ENCODE measurements around the gene ATG2A.

Gene ATG2A

DNA sequence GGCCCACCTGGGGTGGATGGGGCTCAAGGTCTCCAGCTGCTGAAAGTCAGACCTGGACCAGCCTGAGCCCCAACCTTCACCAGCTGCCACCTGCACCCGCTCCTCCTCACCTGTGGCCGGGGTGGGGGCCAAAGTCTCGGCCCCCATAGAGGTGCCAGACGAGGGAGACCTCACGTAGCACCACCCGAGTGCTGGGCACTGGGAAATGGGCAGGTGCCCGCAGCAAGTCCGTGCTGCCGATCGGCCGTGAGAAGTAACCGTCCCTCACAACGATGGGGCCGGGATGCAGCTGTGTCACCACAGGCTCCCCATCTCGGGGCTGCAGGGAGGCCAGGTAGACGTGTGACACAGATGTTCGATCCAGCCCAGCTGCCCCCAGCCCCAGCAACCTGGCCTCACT lies 16.2 kb downstream of the ATG2A start:
- DNase-seq, result no peak

DNA sequence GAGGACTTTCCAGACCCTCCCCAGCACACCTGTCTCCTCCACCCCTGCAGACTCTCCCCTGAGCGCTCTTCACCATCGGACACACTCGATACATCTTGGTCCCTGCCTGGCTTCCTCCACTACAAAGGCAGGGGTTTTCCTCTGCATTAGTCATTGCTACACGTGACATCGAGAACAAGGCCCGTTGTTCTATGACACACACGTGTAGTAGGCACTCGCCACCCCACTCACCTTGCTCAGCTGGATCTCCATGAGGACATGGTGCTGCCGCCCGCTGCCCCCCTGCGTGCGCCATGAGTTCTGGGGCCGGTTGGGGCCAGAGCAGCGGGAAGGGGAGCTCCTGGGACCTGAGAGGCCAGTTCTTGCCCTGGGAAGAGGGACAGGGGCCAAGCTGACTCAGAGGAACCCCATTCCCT lies 16.7 kb downstream of the ATG2A start:
- no peak for DNase-seq

DNA sequence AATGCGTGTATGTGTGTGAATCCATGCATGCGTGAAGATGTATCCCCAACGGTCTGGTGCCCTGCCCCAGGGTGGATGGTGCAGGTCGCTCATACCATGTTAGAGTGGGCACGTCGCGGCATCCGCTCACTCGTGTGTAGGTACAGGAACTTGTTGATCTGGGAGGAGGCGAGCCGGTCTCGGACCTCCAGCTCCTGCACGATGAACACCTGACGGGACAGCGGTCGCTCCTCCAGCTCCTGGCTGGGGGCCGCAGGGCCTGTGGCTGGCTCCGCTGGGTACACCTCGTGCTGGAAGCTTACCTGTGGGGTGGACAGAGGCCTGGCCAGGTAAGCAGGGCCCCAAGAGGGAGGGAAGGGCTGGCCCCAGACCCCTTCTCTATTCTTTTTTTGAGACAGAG lies 18.5 kb downstream of the ATG2A start:
- no peak for DNase-seq

DNA sequence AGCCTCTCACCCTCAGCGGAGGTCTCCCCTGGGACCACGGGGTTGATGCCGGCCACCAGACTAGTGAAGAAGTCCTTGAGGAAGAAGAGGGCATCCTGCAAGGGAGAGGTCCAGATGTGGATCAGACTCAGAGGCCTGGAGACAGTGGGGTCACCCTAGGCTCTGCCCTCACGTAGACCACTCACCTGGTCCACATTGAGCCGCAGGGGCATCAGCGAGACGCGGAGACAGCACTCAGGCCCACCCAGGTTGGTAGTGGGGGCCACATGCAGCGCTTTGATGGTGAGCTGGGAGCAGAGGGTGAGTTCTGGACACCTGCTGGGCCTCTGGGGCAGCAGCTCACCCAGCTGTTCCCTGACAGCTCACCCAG lies 18.9 kb downstream of the ATG2A start:
- no peak for DNase-seq

DNA sequence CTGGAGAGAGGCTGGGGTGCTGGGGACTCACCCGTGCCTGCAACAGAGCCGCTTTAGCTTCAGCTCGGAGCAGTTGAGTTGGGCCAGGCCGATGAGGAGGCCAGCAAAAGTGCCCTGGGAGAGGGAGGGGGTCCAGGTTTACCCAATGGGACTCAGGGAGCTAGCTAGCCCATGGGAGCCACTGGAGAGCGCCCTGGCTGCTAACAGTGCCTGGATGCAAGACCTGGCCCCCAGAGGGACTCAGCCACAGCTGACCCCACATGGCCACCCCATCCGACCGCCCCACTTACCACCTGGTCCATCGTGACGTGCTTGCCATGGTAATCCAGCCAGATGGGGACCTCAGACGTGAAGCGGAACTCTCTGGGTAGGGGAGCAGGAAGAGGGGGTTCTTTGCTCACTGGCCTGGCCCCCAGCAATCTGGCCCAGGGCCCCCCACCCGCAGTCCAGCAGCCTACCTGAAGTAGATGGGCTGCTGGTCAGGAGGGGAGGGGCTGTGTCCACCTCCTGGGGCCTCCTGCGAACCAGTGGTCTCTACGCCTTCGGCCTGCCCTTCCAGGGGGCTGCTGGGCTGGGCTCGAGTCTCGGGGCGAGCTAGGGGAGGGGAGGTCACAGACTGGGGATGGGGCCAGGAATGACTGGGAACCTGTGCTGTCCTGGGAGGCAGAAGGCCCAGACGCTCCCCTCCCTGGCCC lies 19.5 kb downstream of the ATG2A start:
- no peak for DNase-seq

DNA sequence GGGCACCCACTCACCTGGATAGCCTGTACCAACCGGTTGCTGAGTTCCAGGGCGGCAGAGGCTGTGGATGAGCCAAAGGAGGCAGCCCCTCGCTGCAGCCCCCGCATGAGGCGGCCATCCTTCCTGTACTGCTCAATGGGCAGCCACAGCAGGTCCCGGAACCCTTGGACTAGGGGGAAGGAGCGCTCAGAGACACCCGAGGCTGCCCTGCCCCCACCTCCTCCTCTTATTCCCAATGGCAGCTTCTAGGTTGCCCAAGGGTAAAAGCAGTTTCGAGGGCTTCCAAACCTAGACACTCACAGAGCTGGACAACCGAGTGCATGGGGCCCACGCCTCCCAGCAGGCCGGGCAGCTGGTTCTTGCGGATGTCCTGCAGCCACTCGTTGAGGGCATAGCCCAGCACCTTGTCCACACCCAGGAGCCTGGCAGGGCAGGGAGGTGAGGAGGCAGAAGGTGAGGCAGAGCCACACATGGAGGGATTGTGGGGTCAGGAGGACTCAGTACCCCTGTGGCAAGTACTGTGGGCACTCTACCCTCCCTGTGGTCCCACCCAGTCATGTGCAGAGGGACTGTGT lies 20.5 kb downstream of the ATG2A start:
- DNase-seq, result no peak

DNA sequence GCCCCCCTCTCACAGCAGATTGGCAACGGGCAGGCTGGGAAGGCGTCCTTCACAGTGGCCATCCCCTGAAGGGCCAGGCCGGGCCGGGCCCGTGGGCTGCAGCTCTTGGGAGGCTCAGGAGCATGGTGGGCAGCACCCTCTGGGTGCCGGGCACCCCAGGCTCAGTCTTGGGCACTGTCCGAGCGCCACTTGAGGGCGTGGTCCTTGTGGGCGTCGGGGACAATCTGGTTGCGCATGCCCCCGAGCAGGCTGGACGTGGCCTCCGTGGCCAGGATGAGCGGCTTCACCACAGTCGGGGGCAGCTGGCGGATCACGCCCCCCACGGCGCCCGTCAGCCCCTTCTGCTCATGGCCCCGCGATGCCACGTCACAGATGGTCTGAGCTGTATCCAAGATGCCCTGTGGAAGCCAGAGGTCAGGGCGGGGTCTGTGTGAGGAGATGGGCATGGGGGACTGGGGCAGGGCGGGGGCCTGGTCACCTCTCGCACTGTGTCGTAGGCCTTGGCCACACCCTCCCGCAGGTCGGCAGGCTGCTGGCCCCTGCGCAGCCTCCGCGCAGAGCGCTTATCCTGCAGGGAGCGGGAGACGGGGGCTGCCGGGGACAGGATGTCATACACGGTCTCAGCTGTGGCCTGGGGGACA lies 22.1 kb downstream of the ATG2A start:
- DNase-seq, result no peak

DNA sequence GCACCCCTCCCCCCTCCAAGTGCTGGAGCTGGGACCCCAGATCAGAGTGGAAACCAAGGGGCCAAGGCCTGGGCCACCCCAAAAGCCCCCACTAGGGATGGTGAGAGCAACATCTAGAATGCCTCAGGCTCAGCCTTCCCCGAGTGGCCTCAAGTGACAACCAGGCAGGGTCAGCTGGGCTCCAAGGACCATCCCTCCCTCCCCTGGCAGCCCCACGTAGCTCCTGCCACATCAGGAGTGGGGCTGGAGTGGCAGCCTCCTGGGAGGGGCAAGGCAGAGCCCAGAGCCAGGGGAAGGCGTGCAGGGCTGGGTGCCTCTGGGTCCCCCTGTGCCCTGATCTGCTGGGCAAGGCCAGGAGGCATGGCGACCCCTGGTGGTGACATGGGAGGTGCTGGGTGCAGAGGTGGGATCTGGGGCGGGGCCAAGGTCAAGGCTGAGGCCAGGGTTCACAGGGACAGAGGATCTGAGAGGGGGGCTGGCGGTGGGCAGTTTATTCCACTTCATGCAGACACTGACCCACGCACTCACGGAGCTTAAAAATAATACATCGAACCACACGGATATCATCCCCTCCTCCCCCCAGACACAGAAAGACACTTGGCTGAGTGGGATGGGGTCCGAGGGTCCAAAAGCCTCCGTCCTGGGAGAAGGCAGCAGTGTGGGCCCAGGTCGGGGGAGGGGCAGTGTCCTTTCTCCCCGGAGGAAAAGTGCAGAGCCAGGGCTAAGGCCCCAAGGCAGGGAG lies 22.8 kb downstream of the ATG2A start:
- peak; percentile 27 for DNase-seq

DNA sequence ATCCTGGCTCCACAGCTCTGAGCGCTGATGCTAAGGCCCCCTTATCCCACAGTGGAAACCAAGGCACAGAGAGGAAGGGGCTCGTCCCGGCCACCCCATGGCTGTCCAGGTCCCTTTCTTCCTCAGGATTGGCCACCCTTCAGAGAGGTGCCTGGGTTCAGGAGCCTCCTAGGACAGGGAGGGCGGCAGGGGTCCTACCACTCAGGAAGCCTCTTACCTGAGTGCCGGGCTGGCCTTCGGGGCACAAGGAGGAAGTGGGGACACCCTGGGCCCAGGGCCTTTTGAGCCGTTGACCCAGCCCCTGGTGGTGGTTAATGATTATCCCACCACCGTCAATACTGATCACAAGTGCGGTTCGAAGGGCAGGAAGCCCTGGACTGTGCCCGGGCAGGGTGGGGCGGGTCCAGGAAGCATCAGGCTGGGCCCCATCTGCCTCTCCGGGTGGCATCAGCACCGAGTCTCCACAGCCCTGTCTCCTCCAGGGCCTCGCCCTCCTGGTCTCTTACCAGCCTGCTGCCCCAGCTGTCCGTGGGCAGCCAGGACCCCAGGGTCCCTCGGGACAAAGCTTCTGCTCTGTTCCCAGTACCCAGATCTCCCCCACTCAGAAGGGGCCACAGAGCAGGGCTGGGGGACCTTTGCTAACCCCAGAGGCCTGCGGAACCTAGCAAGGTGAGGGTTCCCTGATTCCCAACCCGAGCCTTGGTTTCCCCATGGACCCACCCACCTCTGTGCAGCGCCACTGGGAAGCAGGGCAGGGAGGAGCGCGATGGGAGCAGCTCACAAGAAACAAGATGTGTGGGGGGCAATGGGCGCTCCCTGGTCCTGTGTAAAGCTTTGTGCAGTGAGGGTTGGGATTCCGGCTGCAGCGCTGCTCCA lies 23.6 kb downstream of the ATG2A start:
- no peak for DNase-seq

DNA sequence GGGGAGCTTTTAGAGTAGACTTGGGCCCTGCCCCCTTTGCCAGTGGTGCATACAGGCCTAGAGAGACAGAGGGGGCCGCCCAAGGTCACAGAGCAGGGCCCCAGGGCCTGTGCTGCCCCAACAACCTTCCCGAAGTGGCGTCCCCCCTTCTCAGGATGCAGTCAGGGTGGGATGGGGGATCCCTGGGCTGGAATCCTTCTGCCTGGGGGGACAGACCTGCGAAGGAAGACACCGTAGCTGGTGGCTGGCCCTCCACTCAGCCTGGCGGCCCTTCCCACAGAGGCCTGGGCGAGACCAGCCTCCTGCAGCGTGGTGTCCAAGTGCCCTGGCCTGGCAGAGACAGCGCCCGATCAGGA lies 24.2 kb downstream of the ATG2A start:
- DNase-seq, result no peak

DNA sequence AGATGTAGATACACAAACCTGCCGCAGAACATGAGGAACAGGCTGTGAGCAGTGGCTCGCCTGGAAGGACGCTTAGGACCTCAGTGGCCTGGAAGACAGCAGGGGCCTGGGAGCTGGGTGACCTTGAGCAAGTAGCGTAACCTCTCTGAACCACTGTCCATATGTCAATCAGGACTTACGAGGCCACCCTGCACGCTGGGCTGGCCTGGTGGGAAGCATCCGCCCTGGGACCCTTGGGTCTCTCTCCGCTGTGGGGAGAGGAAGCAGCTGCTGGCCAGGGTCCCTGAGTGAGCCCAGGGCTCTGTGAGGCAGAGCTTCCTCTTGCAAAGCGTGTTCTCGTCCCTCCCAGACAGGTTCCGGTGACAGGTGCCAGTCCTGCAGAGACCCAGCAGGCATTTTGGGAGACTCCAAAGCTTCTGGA lies 24.6 kb downstream of the ATG2A start:
- DNase-seq, result no peak

DNA sequence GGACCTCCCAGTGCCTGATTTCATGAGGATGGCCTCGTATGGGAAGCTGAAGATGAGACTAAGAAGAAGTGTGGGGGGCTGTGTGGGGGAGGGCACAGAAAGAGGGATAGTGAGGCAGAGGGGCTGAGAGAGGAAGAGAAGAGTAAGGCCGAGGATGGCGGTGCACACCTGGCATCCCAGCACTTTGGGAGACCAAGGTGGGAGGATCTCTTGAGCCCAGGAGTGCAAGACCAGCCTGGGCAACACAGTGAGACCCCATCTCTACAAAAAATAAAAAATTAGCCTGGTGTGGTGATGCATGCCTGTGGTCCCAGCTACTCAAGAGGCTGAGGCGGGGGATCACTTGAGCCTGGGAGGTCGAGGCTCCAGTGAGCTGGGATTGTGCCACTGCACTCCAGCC lies 25.1 kb downstream of the ATG2A start:
- DNase-seq, result no peak

DNA sequence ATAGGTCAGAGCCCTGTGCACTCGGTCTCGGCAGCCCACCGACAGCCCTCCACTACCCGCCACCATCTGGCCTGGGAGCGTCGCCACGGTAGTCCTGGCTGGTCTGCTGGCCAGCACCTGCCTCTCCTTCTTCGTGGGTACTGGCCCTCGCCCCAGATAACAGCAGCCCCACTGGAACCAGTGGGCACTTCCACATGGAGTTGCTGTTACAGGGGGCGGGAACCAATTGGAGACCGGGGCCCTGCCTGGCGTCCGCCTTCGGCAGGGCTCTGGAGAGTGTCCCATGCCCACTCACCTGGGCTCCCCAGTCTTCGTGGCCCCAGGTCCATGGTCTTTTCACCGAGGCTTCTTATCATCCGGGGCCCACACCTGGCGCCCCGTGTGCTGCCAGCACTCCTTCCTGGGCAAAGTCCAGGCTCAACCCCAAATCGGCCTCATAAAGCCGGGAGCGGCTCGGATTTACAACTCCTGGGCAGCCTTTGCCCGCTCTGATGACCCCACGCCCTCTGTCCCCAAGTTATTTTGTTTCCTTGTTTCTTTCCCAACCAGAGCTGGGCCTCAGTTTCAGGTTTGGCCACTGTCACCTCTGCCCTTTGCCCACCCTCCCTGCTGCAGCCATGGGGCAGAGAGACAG lies 25.7 kb downstream of the ATG2A start:
- DNase-seq, result no peak

DNA sequence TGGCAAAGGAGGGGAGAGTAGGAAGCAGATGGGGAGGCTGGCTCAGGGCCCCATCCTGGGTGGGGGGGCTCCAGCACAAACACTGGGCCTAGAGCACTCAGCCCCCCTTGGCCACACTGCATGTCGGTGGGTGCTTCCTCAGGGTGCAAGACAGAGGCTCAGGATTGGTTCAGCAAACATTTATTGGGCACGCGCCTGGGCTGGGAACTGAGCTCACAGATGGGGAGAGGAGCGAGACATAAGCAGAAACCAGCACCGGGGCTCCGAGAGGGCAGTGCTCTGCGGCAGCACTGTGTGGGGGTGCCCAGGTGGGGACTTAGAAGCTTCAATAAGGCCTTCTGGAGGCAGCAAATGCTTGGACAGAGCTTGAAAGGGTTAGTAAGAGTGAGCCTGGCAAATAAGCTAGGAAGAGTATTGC lies 26.5 kb downstream of the ATG2A start:
- no peak for DNase-seq

DNA sequence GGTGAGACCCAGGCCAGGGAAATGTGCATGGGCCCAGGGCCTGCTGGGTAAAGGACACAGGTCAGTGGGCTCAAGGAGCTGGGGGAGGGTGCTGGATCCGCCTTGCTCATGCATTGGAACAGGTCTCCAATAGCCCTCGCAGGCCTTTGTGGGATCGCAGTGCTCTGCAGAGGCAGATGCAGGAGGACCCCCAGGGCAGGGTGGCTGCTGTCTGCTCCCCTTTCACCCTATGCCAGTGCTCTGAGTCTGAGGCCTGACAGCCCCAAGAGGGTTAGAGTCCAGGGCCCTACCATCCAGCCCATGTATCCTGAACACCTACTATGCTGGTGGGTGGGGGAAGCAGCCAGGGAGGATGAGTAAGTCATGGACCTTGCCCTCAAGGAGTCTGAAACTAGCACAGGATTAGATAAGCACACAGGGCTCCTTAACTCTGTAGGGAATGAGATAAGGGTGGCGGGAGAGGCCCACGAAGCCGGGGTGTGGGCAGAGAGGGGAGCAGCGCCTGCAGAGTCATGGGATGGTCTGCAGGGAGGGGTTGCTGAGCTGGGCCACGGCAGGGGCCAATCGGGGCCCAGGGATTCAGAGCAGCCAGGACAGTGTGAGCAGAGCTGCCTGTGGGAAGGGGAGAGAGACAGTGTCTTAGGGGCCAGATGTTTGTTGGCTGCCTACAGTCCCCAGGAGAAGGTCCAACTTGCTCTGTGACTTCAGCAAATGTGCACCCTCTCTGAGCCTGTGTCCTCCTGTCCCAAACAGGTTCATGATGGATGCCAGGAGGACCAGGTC lies 28.1 kb downstream of the ATG2A start:
- no peak for DNase-seq

DNA sequence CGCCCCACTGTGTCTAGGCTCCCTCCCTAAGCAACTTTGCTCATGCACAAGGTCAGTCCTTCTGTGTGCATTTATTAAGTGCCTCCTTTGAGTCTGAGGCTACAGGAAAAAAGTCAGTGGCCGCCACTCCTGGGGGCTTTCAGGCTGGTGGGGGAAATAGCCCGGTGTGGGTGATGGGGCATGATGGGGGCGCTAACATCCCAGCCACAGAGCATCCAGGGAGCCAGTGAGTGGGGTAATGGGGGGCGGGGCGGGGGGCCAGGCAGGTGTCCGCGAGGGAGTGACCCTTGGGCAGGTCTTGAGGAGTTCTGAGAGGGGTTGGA lies 28.6 kb downstream of the ATG2A start:
- DNase-seq, result no peak

DNA sequence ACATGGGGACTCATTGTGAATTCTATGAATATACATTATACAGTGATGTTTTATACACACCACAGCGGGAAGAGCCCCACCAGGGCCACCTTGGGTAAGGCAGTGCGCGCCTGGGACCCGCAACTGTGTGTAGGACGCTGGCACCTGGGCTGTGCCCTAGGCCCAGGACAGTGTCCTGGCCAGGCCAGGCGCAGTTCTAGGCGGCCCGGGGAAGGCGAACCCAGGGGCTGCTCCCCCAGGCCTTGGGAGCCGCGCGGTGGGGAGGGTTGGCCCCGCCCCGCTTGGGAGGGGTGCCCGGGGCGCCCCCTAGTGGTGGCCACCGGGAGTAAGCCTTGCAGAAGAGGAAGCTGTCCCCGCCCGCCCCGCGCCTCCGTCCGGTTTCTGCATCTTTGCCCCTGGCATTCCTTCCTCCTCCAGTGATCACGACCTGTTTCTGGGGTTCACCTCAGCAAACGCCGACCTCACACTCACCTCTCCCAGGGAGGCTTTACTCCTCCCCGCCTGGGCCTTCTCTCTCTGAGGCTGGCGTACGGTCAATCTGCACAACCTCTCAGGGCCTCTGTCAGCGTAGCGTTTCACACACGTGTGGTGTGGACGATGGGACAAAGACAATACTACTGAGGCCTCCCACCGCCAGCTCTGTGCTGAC lies 29.1 kb downstream of the ATG2A start:
- DNase-seq, result peak; percentile 31

DNA sequence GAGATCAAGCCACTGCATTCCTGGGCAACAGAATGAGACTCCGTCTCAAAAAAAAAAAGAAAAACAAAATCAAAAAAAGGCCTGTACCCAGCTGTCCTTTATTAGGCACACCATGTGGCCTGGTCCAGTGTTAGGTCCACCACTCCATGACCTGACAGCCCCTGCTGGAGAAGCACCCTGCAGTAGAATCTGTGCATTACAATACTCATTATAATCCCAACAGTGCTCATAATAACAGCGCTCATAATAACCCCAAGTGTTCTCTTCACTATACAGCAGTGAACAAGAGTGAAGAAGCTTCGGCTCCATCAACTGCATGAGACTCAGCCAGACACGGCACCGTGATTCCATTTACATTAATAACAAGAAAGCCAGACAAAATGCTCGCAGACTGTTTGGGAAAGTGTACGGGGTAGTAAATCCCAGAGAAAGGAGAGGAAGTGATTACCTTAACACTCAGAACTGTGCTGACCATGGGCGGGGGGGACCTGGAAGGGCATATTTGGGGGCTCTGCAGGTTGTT lies 29.7 kb downstream of the ATG2A start:
- no peak for DNase-seq

DNA sequence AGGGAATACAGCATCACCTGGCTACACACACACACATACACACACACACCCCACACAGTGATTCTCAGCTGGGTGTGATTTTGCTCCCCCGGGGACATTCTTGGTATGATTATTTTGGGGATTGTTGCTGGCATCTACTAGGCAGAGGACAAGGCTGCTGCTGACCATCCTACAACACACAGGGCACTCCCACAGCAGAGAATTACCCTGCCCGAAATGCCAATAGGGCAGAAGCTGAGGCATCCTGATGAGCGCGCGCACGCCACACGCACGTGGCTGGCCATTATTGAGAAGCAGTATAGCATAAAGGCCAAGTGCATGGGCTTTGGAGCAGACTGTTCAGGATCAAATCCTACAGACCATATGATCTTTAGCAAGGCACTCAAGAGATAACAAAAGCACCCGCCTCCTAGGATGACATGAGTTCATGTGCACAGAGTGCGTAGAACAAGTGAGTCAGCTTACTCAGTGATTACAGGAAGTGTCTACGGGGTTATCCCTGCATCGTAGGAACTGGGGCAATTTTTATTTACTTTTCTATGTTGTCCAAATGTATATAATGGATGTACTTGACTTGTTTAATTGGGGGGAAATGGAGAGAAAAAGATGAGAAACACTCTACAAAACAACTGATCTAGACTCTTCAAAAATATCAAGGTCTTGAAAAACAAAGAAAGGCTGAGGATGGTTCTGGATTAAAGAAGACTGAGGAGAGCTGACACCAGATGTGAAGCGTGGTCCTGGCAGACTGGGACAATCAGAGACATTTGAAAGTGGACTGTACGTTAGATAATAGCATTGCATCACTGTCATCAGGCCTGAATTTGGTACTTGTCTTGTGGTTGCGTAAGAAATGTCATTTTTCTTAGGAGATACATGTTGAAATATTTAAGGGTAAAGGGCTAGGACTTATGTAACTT lies 31.4 kb downstream of the ATG2A start:
- DNase-seq, result peak; percentile 54

DNA sequence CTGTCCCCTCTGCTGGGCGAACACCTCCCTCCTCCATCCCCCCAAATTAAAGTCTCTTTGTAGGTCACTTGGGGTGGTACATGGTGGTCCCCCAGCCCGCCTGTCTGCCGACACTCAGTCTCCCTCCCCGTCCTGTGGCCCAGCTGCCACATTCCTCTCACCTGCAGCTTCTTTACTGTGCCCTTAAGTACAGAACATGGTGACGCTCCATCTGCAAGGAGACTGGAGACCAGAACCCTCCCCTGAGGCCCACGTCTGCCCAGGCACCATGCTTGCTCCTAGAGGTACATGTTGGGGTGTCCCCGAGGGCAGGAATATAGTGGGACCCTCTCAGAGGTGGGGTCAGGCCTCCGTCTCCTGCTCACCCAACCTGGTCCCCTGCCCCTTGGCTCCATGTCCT lies 33.0 kb downstream of the ATG2A start:
- DNase-seq, result no peak

Data from DMS153 (cell line).